IMR-90 (cell line): ENCODE results near the gene ZBTB39.

ENCODE experiments used
- BHLHE40 ChIP-seq: fragments of 150-350 bp; IDR thresholded peaks from 2 replicates; pipeline ENCODE4 v1.6.1; 2016; ENCODE audit warnings: mild to moderate bottlenecking, low read depth, low read length
- CEBPB ChIP-seq: IDR thresholded peaks from 2 replicates; pipeline ENCODE4 v1.6.1; 2012; ENCODE audit warnings: low read depth, low read length, improper control_type of control experiment
- CHD1 ChIP-seq: IDR thresholded peaks from 2 replicates; pipeline ENCODE4 v1.6.1; 2012; ENCODE audit warnings: low read depth, low read length, improper control_type of control experiment
- FOS ChIP-seq: fragments of 150-350 bp; IDR thresholded peaks from 2 replicates; pipeline ENCODE4 v1.6.1; 2016; ENCODE audit warnings: low read depth, low read length
- MAZ ChIP-seq: IDR thresholded peaks from 2 replicates; pipeline ENCODE4 v1.6.1; 2012; ENCODE audit warnings: low read depth, mild to moderate bottlenecking, low read length, improper control_type of control experiment, moderate library complexity, borderline replicate concordance
- MXI1 ChIP-seq: IDR thresholded peaks from 2 replicates; pipeline ENCODE4 v1.6.1; 2012; ENCODE audit warnings: low read depth, mild to moderate bottlenecking, low read length, moderate library complexity, borderline replicate concordance
- POLR2A ChIP-seq: IDR thresholded peaks from 2 replicates; pipeline ENCODE4 v1.6.1; 2012; ENCODE audit warnings: mild to moderate bottlenecking, low read depth, low read length
- RAD21 ChIP-seq: IDR thresholded peaks from 2 replicates; pipeline ENCODE4 v1.6.1; 2012; ENCODE audit warnings: low read length, improper control_type of control experiment
- RCOR1 ChIP-seq: IDR thresholded peaks from 2 replicates; pipeline ENCODE4 v1.6.1; 2012; ENCODE audit warnings: mild to moderate bottlenecking, low read length, improper control_type of control experiment; ENCODE audit not compliant: insufficient replicate concordance
- RFX5 ChIP-seq: IDR thresholded peaks from 2 replicates; pipeline ENCODE4 v1.8.0; 2012; ENCODE audit warnings: low read depth, mild to moderate bottlenecking, low read length, moderate library complexity
- SMC3 ChIP-seq: fragments of 150-350 bp; IDR thresholded peaks from 2 replicates; pipeline ENCODE4 v1.6.1; 2016; ENCODE audit warnings: low read depth, mild to moderate bottlenecking, antibody characterized with exemption, low read length, moderate library complexity
- TF ChIP-seq, protein P1 (sequence below): conservative IDR thresholded peaks from 2 replicates; pipeline ENCODE4 v1.5.1; 2012; ENCODE audit warnings: mild to moderate bottlenecking, low read depth, low read length, improper control_type of control experiment

DNA sequence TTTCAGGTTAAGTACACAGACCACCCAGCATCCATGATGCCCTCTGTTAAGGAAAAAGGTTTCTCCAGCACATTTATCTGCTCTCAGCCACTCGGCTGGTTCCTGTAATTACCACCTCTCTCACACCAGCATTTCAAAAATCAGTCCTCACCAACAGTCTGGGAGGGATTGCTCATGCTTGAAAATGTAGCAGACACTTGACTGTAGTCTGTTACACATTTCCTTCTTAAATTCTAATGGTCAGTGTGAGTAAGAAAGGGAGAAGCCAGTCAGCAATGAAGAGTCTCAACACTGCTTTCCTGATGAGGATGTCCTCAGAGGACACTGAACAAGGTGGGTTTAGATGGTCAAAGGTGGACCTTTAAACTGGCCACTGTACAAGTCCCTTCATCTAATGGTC, 6.0 kb downstream of the ZBTB39 start:
- TF ChIP-seq, protein P1, sequence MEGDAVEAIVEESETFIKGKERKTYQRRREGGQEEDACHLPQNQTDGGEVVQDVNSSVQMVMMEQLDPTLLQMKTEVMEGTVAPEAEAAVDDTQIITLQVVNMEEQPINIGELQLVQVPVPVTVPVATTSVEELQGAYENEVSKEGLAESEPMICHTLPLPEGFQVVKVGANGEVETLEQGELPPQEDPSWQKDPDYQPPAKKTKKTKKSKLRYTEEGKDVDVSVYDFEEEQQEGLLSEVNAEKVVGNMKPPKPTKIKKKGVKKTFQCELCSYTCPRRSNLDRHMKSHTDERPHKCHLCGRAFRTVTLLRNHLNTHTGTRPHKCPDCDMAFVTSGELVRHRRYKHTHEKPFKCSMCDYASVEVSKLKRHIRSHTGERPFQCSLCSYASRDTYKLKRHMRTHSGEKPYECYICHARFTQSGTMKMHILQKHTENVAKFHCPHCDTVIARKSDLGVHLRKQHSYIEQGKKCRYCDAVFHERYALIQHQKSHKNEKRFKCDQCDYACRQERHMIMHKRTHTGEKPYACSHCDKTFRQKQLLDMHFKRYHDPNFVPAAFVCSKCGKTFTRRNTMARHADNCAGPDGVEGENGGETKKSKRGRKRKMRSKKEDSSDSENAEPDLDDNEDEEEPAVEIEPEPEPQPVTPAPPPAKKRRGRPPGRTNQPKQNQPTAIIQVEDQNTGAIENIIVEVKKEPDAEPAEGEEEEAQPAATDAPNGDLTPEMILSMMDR: no peak
- TF ChIP-seq CHD1: no peak
- no peak for TF ChIP-seq POLR2A
- no peak for TF ChIP-seq SMC3
- no peak for TF ChIP-seq MAZ
- no peak for TF ChIP-seq RFX5
- no peak for TF ChIP-seq RAD21
- no peak for TF ChIP-seq MXI1
- TF ChIP-seq RCOR1: no peak
- no peak for TF ChIP-seq FOS
- no peak for TF ChIP-seq BHLHE40
- no peak for TF ChIP-seq CEBPB
